Measurements from ENCODE around the gene BBS7. TPM values are rescaled to one million over a fixed set of nuclear protein-coding genes. Genes with fewer than 3 reads are reported as not detected.

Gene BBS7
- total and polyA plus RNA-seq, 11 donors: 2.7 to 13.9 (median 4.9) TPM

- TF ChIP-seq CTCF (IDR thresholded peaks at IDR 0.05): peak in 1 of 12 donors; percentile 2
- TF ChIP-seq POLR2A (IDR thresholded peaks at IDR 0.05): peak in 1 of 2 donors; percentile 29
- Histone ChIP-seq H3K4me3 (peak overlapping the region in 11 of 12 donors; percentile 30 to 73 (median 64)), H3K27ac (peak overlapping the region in 11 of 12 donors; percentile 63 to 87 (median 81)), H3K4me1 (peaks cover 0 to 25% (median 7%) of the 10 kb centered on the region in 12 donors), H3K27me3 (no peaks in the 10 kb centered on the region), H3K9me3 (no peaks in the 10 kb centered on the region), H3K36me3 (peaks cover 0 to 42% (median 18%) of the 10 kb centered on the region in 9 donors)
- intact Hi-C loops (cut with DNase I): loop anchor here in 2 of 10 donors (2.0 kb wide), 2 partner anchors 23 to 47 kb away; partner anchors contain the start of genes BBS7 (in 2 of the 2) and EXOSC9 (in 1 of the 2)
- WGBS, 4 donors: 6 to 9% (median 7%) methylated on average over 8 of the region's 8 CpGs
- no peak for ATAC-seq
- no peak for DNase-seq
These were observed 46.1 kb downstream of the BBS7 start for GRCh38 chr4:121824171-121824527.

- DNase-seq (peak; percentile 96 to 98 (median 97)), ATAC-seq (peak; percentile 100)
- 0 to 1% (median 0%) methylated on average over 60 to 63 of the region's 63 CpGs for WGBS, 4 donors
- H3K4me3 ChIP-seq: peak within 1 kb of the TSS; percentile 22 to 73 (median 64)
- H3K4me1 ChIP-seq: peaks cover 0 to 25% (median 7%) of the 10 kb centered on the region in 12 donors
- intact Hi-C loops (cut with DNase I): loop anchor here in 2 of 10 donors (1.0 to 2.0 kb wide), 3 partner anchors 22 to 47 kb away; partner anchors contain the start of genes BBS7 (in 2 of the 2) and EXOSC9 (in 2 of the 2)
- H3K36me3 ChIP-seq: peaks cover 0 to 42% (median 18%) of the 10 kb centered on the region in 9 donors
- no peaks in the 10 kb centered on the region for H3K9me3 ChIP-seq
- H3K27ac ChIP-seq: peak within 1 kb of the TSS in 11 of 12 donors; percentile 63 to 87 (median 81)
- no peaks in the 10 kb centered on the region for H3K27me3 ChIP-seq
- peak in 3 of 12 donors; percentile 5 to 23 (median 22) for TF ChIP-seq CTCF (IDR thresholded peaks at IDR 0.05)
- TF ChIP-seq POLR2A (IDR thresholded peaks at IDR 0.05): peak in 1 of 2 donors; percentile 46
These were observed 46.6 kb downstream of the BBS7 start, which contains the start of gene CCNA2 for GRCh38 chr4:121823505-121824170. CCNA2 (minus strand) TSS chr4:121823883; CDS start chr4:121823628, 255 bp downstream.

- ATAC-seq: peak in 2 of 4 donors; percentile 2 to 6
- peak overlapping the region in 1 of 12 donors; percentile 84 for H3K27ac ChIP-seq
- intact Hi-C loops (cut with DNase I): loop anchor here in 1 of 10 donors (1.0 kb wide), 1 partner anchor 22 kb away; the partner anchor contains the start of gene EXOSC9
- H3K27me3 ChIP-seq: no peaks in the 10 kb centered on the region
- no peaks in the 10 kb centered on the region for H3K9me3 ChIP-seq
- H3K4me1 ChIP-seq: peaks cover 0 to 25% (median 7%) of the 10 kb centered on the region in 12 donors
- 2% methylated on average over 30 of the region's 30 CpGs for WGBS, 4 donors
- DNase-seq: peak in 2 of 5 donors; percentile 5 to 31
- TF ChIP-seq CTCF (IDR thresholded peaks at IDR 0.05) (no peak), POLR2A (IDR thresholded peaks at IDR 0.05) (no peak)
- H3K4me3 ChIP-seq: peak overlapping the region; percentile 22 to 73 (median 64)
- H3K36me3 ChIP-seq: peaks cover 0 to 42% (median 20%) of the 10 kb centered on the region in 9 donors
These were observed 47.3 kb downstream of the BBS7 start for GRCh38 chr4:121822796-121823504.

Data from heart left ventricle (tissue), 16 donors.